Immature natural killer cell (primary cell): Measurements from ENCODE around the gene CSNK1G1. TPM values are rescaled to one million over a fixed set of nuclear protein-coding genes. Genes with fewer than 3 reads are reported as not detected.
A peak's percentile ranks its signal among the peaks of the same experiment; 100 is the strongest.

Experiments used
- DNase-seq, 3 donors: peaks; one replicate each; pipeline ENCODE4 v3.0.0; 2022; ENCODE audit warnings: mixed read lengths in 1 of 3
- H3K27ac Mint-ChIP-seq, 6 donors: one replicate each; pipeline ENCODE4 v1.8.0; 2020; ENCODE audit warnings: mixed read lengths in 6 of 6, mild to moderate bottlenecking in 5 of 6, inconsistent platforms in 4 of 6, moderate library complexity in 3 of 6
- H3K27me3 Mint-ChIP-seq, 3 donors: one replicate each; pipeline ENCODE4 v1.8.0; 2020 to 2021; ENCODE audit warnings: low read depth in 3 of 3, mild to moderate bottlenecking in 3 of 3, mixed read lengths in 3 of 3, moderate library complexity in 3 of 3, inconsistent platforms in 1 of 3
- H3K36me3 Mint-ChIP-seq, 3 donors: one replicate each; pipeline ENCODE4 v1.8.0; 2020; ENCODE audit warnings: mixed read lengths in 3 of 3, inconsistent platforms in 2 of 3, mild to moderate bottlenecking in 2 of 3
- H3K4me1 Mint-ChIP-seq, 2 donors: one replicate each; pipeline ENCODE4 v1.8.0; 2020; ENCODE audit warnings: inconsistent platforms in 2 of 2, mild to moderate bottlenecking in 2 of 2, mixed read lengths in 2 of 2, moderate library complexity in 1 of 2
- H3K4me3 Mint-ChIP-seq, 5 donors: one replicate each; pipeline ENCODE4 v1.8.0; 2020; ENCODE audit warnings: mild to moderate bottlenecking in 5 of 5, mixed read lengths in 5 of 5, inconsistent platforms in 3 of 5, moderate library complexity in 3 of 5
- H3K9me3 Mint-ChIP-seq, 6 donors: one replicate each; pipeline ENCODE4 v1.8.0; 2020; ENCODE audit warnings: mild to moderate bottlenecking in 6 of 6, mixed read lengths in 6 of 6, inconsistent platforms in 4 of 6, moderate library complexity in 3 of 6
- polyA plus RNA-seq, 3 donors: library from polyadenylated mRNA; unstranded; fragments of 300-500 nt; fragmentation: Illumina TruSeq; gene quantifications; one replicate each; pipeline ENCODE4 v1.2.3, GENCODE V29; 2021

The CSNK1G1 gene
- polyA plus RNA-seq, 3 donors from 2014 or later: 9.7 to 18.5 (median 11.6) TPM

GRCh38 chr15:64305261-64305660, 50.7 kb downstream of the CSNK1G1 start:
- Mint-ChIP-seq H3K4me3 (no peak overlapping the region), H3K9me3 (no peaks in the 10 kb centered on the region), H3K36me3 (peaks cover 2 to 6% (median 4%) of the 10 kb centered on the region in 3 donors), H3K27me3 (peaks cover 0 to 2% (median 0%) of the 10 kb centered on the region in 3 donors), H3K4me1 (peaks cover 0 to 28% of the 10 kb centered on the region in 2 donors), H3K27ac (no peak overlapping the region)
- no peak for DNase-seq

GRCh38 chr15:64289550-64289949, 66.4 kb downstream of the CSNK1G1 start:
- Mint-ChIP-seq H3K4me1 (peaks cover 11 to 29% of the 10 kb centered on the region in 2 donors), H3K27ac (no peak overlapping the region), H3K36me3 (no peaks in the 10 kb centered on the region), H3K27me3 (peaks cover 0 to 2% (median 0%) of the 10 kb centered on the region in 3 donors), H3K4me3 (no peak overlapping the region), H3K9me3 (no peaks in the 10 kb centered on the region)
- DNase-seq: no peak

GRCh38 chr15:64288999-64289398, 67.0 kb downstream of the CSNK1G1 start:
- H3K4me1 Mint-ChIP-seq: peaks cover 11 to 29% of the 10 kb centered on the region in 2 donors
- DNase-seq: no peak
- H3K27ac Mint-ChIP-seq: no peak overlapping the region
- no peak overlapping the region for H3K4me3 Mint-ChIP-seq
- no peaks in the 10 kb centered on the region for H3K9me3 Mint-ChIP-seq
- peaks cover 0 to 2% (median 0%) of the 10 kb centered on the region in 3 donors for H3K27me3 Mint-ChIP-seq
- no peaks in the 10 kb centered on the region for H3K36me3 Mint-ChIP-seq

GRCh38 chr15:64288577-64288976, 67.4 kb downstream of the CSNK1G1 start:
- Mint-ChIP-seq H3K4me3 (no peak overlapping the region), H3K27ac (peak overlapping the region in 1 of 6 donors; percentile 23), H3K9me3 (no peaks in the 10 kb centered on the region), H3K4me1 (peaks cover 11 to 29% of the 10 kb centered on the region in 2 donors), H3K36me3 (no peaks in the 10 kb centered on the region), H3K27me3 (peaks cover 0 to 2% (median 2%) of the 10 kb centered on the region in 3 donors)
- no peak for DNase-seq

- Mint-ChIP-seq H3K9me3 (no peaks in the 10 kb centered on the region), H3K4me1 (peaks cover 8 to 24% of the 10 kb centered on the region in 2 donors), H3K36me3 (no peaks in the 10 kb centered on the region), H3K27me3 (peaks cover 0 to 2% (median 2%) of the 10 kb centered on the region in 3 donors), H3K27ac (no peak overlapping the region), H3K4me3 (no peak overlapping the region)
- DNase-seq: no peak
Observed at GRCh38 chr15:64287953-64288352, 68.0 kb downstream of the CSNK1G1 start.

GRCh38 chr15:64286473-64286872, 69.5 kb downstream of the CSNK1G1 start:
- Mint-ChIP-seq H3K27me3 (peaks cover 0 to 2% (median 2%) of the 10 kb centered on the region in 3 donors), H3K4me3 (no peak overlapping the region), H3K27ac (no peak overlapping the region), H3K9me3 (no peaks in the 10 kb centered on the region), H3K36me3 (no peaks in the 10 kb centered on the region), H3K4me1 (peaks cover 10 to 30% of the 10 kb centered on the region in 2 donors)
- no peak for DNase-seq

GRCh38 chr15:64285871-64286270, 70.1 kb downstream of the CSNK1G1 start:
- Mint-ChIP-seq H3K4me3 (no peak overlapping the region), H3K36me3 (no peaks in the 10 kb centered on the region), H3K27me3 (peaks cover 0 to 2% (median 2%) of the 10 kb centered on the region in 3 donors), H3K27ac (peak overlapping the region in 1 of 6 donors; percentile 42), H3K9me3 (no peaks in the 10 kb centered on the region), H3K4me1 (peaks cover 10 to 30% of the 10 kb centered on the region in 2 donors)
- no peak for DNase-seq

- Mint-ChIP-seq H3K4me3 (no peak overlapping the region), H3K9me3 (no peaks in the 10 kb centered on the region), H3K36me3 (no peaks in the 10 kb centered on the region), H3K27ac (no peak overlapping the region), H3K4me1 (peaks cover 10 to 27% of the 10 kb centered on the region in 2 donors), H3K27me3 (peaks cover 0 to 2% (median 2%) of the 10 kb centered on the region in 3 donors)
- DNase-seq: no peak
Observed at GRCh38 chr15:64285150-64285549, 70.8 kb downstream of the CSNK1G1 start.

- peaks cover 0 to 2% (median 2%) of the 10 kb centered on the region in 3 donors for H3K27me3 Mint-ChIP-seq
- no peak for DNase-seq
- no peaks in the 10 kb centered on the region for H3K36me3 Mint-ChIP-seq
- H3K4me3 Mint-ChIP-seq: no peak overlapping the region
- no peaks in the 10 kb centered on the region for H3K9me3 Mint-ChIP-seq
- no peak overlapping the region for H3K27ac Mint-ChIP-seq
- H3K4me1 Mint-ChIP-seq: peaks cover 6 to 17% of the 10 kb centered on the region in 2 donors
Observed at GRCh38 chr15:64284042-64284441, 71.9 kb downstream of the CSNK1G1 start.

GRCh38 chr15:64282701-64283100, 73.3 kb downstream of the CSNK1G1 start:
- Mint-ChIP-seq H3K27ac (no peak overlapping the region), H3K9me3 (no peaks in the 10 kb centered on the region), H3K36me3 (no peaks in the 10 kb centered on the region), H3K4me1 (peaks cover 6 to 17% of the 10 kb centered on the region in 2 donors), H3K27me3 (peaks cover 0 to 2% (median 2%) of the 10 kb centered on the region in 3 donors), H3K4me3 (no peak overlapping the region)
- DNase-seq: no peak

- H3K27ac Mint-ChIP-seq: no peak overlapping the region
- peaks cover 0 to 4% (median 0%) of the 10 kb centered on the region in 3 donors for H3K36me3 Mint-ChIP-seq
- peaks cover 0 to 2% (median 0%) of the 10 kb centered on the region in 3 donors for H3K27me3 Mint-ChIP-seq
- H3K9me3 Mint-ChIP-seq: no peaks in the 10 kb centered on the region
- DNase-seq: no peak
- H3K4me3 Mint-ChIP-seq: no peak overlapping the region
- H3K4me1 Mint-ChIP-seq: peaks cover 11 to 22% of the 10 kb centered on the region in 2 donors
Observed at GRCh38 chr15:64279131-64279530, 76.8 kb downstream of the CSNK1G1 start.

GRCh38 chr15:64275934-64276333, 80.0 kb downstream of the CSNK1G1 start:
- Mint-ChIP-seq H3K4me1 (peaks cover 11 to 22% of the 10 kb centered on the region in 2 donors), H3K9me3 (no peaks in the 10 kb centered on the region), H3K4me3 (no peak overlapping the region), H3K27ac (no peak overlapping the region), H3K36me3 (peaks cover 0 to 4% (median 0%) of the 10 kb centered on the region in 3 donors), H3K27me3 (no peaks in the 10 kb centered on the region)
- no peak for DNase-seq

GRCh38 chr15:64274341-64274950, 81.5 kb downstream of the CSNK1G1 start:
- no peaks in the 10 kb centered on the region for H3K9me3 Mint-ChIP-seq
- H3K27ac Mint-ChIP-seq: peak overlapping the region in 2 of 6 donors; percentile 23 to 59
- peaks cover 13 to 27% of the 10 kb centered on the region in 2 donors for H3K4me1 Mint-ChIP-seq
- peaks cover 0 to 4% (median 0%) of the 10 kb centered on the region in 3 donors for H3K36me3 Mint-ChIP-seq
- H3K4me3 Mint-ChIP-seq: no peak overlapping the region
- no peaks in the 10 kb centered on the region for H3K27me3 Mint-ChIP-seq
- DNase-seq: no peak

- peaks cover 0 to 2% (median 0%) of the 10 kb centered on the region in 6 donors for H3K9me3 Mint-ChIP-seq
- no peak overlapping the region for H3K27ac Mint-ChIP-seq
- H3K27me3 Mint-ChIP-seq: peaks cover 0 to 2% (median 0%) of the 10 kb centered on the region in 3 donors
- no peak for DNase-seq
- peaks cover 29 to 48% of the 10 kb centered on the region in 2 donors for H3K4me1 Mint-ChIP-seq
- H3K36me3 Mint-ChIP-seq: peaks cover 6 to 15% (median 8%) of the 10 kb centered on the region in 3 donors
- no peak overlapping the region for H3K4me3 Mint-ChIP-seq
Observed at GRCh38 chr15:64267331-64267973, 88.5 kb downstream of the CSNK1G1 start.
